WTC11 (cell line): ENCODE results near the gene CTNS. TPM values are rescaled to one million over a fixed set of nuclear protein-coding genes. Genes with fewer than 3 reads are reported as not detected.

Experiments
- ATAC-seq: fragments of 200-7000 bp; cut with Tn5 transposase; 2 replicates; pipeline ENCODE4 v1.10.0; 2021; ENCODE audit warnings: mild to moderate bottlenecking, moderate library complexity
- CTCF ChIA-PET: fragments of 300-600 bp; sonication (Branson Sonifier 250); formaldehyde crosslinking; loops from one replicate; lab custom pipeline; 2021; ENCODE audit warnings: antibody characterized with exemption; lab: Charles Lee
- POLR2A ChIA-PET: fragments of 350-600 bp; sonication (Branson Sonifier 250); formaldehyde crosslinking; loops from one replicate; lab custom pipeline; 2021; ENCODE audit warnings: antibody characterized with exemption; lab: Charles Lee
- DNase-seq: peaks from one replicate; pipeline ENCODE4 v3.0.0; 2021; ENCODE audit warnings: low spot score
- H3K27ac Mint-ChIP-seq: 2 replicates; pipeline ENCODE4 v1.8.0; 2021; ENCODE audit warnings: mixed read lengths
- H3K27me3 Mint-ChIP-seq: 2 replicates; pipeline ENCODE4 v1.8.0; 2021; ENCODE audit warnings: low read depth, mild to moderate bottlenecking, moderate library complexity, mixed read lengths
- H3K36me3 Mint-ChIP-seq: 2 replicates; pipeline ENCODE4 v1.8.0; 2021; ENCODE audit warnings: mixed read lengths
- H3K4me1 Mint-ChIP-seq: 2 replicates; pipeline ENCODE4 v1.8.0; 2022; ENCODE audit warnings: mixed read lengths
- H3K4me3 Mint-ChIP-seq: 2 replicates; pipeline ENCODE4 v1.8.0; 2021; ENCODE audit warnings: mild to moderate bottlenecking, moderate library complexity, mixed read lengths
- H3K9me3 Mint-ChIP-seq: 2 replicates; pipeline ENCODE4 v1.8.0; 2021; ENCODE audit warnings: mixed read lengths
- CREB1 ChIP-seq: sonication (generic); formaldehyde crosslinking; IDR thresholded peaks from 2 replicates; pipeline ENCODE4 v1.8.0; 2023; ENCODE audit warnings: mild to moderate bottlenecking, missing genetic modification reagents
- GABPB1 ChIP-seq: sonication (generic); formaldehyde crosslinking; IDR thresholded peaks from 2 replicates; pipeline ENCODE4 v1.8.1; 2023; ENCODE audit warnings: mild to moderate bottlenecking, missing genetic modification reagents
- GRHL2 ChIP-seq: fragments of 250-450 bp; sonication (Bioruptor Pico); IDR thresholded peaks from 2 replicates; pipeline ENCODE4 v1.8.0; 2022; ENCODE audit warnings: mild to moderate bottlenecking, moderate library complexity; ENCODE audit not compliant: insufficient replicate concordance, severe bottlenecking
- HMGA2 ChIP-seq: fragments of 250-450 bp; sonication (Bioruptor Pico); IDR thresholded peaks from 2 replicates; pipeline ENCODE4 v1.4.0; 2021; ENCODE audit warnings: mild to moderate bottlenecking, moderate library complexity
- JAZF1 ChIP-seq: fragments of 250-450 bp; sonication (Bioruptor Pico); IDR thresholded peaks from 2 replicates; pipeline ENCODE4 v1.9.0; 2021; ENCODE audit warnings: moderate library complexity, mild to moderate bottlenecking, inconsistent platforms
- MXD4 ChIP-seq: fragments of 250-450 bp; sonication (Bioruptor Pico); IDR thresholded peaks from 2 replicates; pipeline ENCODE4 v1.8.0; 2021; ENCODE audit warnings: mild to moderate bottlenecking, moderate library complexity, borderline replicate concordance
- NR2C2 ChIP-seq: sonication (generic); formaldehyde crosslinking; IDR thresholded peaks from 2 replicates; pipeline ENCODE4 v1.8.0; 2022; ENCODE audit warnings: mild to moderate bottlenecking, missing genetic modification reagents
- RELA ChIP-seq: sonication (generic); formaldehyde crosslinking; IDR thresholded peaks from 2 replicates; pipeline ENCODE4 v1.8.1; 2022; ENCODE audit warnings: missing genetic modification reagents, mild to moderate bottlenecking, borderline replicate concordance
- SMAD4 ChIP-seq: sonication (generic); formaldehyde crosslinking; IDR thresholded peaks from 2 replicates; pipeline ENCODE4 v1.8.0; 2022; ENCODE audit warnings: mild to moderate bottlenecking, missing genetic modification reagents
- ZNF219 ChIP-seq: sonication (generic); formaldehyde crosslinking; IDR thresholded peaks from 2 replicates; pipeline ENCODE4 v1.8.0; 2023; ENCODE audit warnings: missing genetic modification reagents, mild to moderate bottlenecking, borderline replicate concordance
- ZNF263 ChIP-seq: sonication (generic); formaldehyde crosslinking; IDR thresholded peaks from 2 replicates; pipeline ENCODE4 v1.8.1; 2022; ENCODE audit warnings: low read depth, mild to moderate bottlenecking, moderate library complexity, missing genetic modification reagents
- total RNA-seq: library from RNA; stranded (reverse); gene quantifications from 3 replicates; pipeline ENCODE4 v1.2.3, GENCODE V29; 2021
- TF ChIP-seq, protein P1 (sequence below): sonication (generic); formaldehyde crosslinking; IDR thresholded peaks from 2 replicates; pipeline ENCODE4 v1.8.1; 2023; ENCODE audit warnings: mild to moderate bottlenecking, missing genetic modification reagents
- TF ChIP-seq, protein P2 (sequence below): fragments of 250-450 bp; sonication (Bioruptor Pico); IDR thresholded peaks from 2 replicates; pipeline ENCODE4 v1.9.0; 2021; ENCODE audit warnings: mild to moderate bottlenecking
- TF ChIP-seq, protein P3 (sequence below): sonication (generic); formaldehyde crosslinking; IDR thresholded peaks from 2 replicates; pipeline ENCODE4 v1.8.1; 2022; ENCODE audit warnings: missing genetic modification reagents, borderline replicate concordance
- TF ChIP-seq, protein P4 (sequence below): fragments of 250-450 bp; sonication (Bioruptor Pico); IDR thresholded peaks from 2 replicates; pipeline ENCODE4 v1.9.0; 2021; ENCODE audit warnings: mild to moderate bottlenecking, borderline replicate concordance
- TF ChIP-seq, protein P5 (sequence below): sonication (generic); formaldehyde crosslinking; IDR thresholded peaks from 2 replicates; pipeline ENCODE4 v1.8.0; 2022; ENCODE audit warnings: missing genetic modification reagents

The CTNS gene
- total RNA-seq, 1 experiment from 2014 or later, result 10.7 TPM

DNA sequence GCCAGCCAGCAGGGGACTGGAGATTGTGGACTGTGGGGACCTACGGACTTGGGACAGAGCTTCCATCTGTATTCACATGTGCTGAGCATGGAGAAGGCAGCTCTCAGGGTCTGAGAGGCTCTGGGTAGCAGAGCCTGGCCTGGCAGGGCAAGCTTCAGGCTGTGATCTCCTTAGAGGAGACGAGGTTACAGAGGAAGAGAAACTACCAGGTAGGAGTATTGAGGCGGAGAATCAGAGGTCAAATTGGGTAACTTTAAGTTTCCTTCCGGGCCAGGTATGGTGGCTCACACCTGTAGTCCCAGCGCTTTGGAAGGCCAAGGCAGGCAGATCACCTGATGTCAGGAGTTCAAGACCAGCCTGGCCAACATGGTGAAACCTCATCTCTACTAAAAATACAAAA, 8.8 kb downstream of the CTNS start (continued):
- TF ChIP-seq, protein P1, sequence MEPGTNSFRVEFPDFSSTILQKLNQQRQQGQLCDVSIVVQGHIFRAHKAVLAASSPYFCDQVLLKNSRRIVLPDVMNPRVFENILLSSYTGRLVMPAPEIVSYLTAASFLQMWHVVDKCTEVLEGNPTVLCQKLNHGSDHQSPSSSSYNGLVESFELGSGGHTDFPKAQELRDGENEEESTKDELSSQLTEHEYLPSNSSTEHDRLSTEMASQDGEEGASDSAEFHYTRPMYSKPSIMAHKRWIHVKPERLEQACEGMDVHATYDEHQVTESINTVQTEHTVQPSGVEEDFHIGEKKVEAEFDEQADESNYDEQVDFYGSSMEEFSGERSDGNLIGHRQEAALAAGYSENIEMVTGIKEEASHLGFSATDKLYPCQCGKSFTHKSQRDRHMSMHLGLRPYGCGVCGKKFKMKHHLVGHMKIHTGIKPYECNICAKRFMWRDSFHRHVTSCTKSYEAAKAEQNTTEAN (CRISPR knock-in tag), result no peak
- TF ChIP-seq, protein P2, sequence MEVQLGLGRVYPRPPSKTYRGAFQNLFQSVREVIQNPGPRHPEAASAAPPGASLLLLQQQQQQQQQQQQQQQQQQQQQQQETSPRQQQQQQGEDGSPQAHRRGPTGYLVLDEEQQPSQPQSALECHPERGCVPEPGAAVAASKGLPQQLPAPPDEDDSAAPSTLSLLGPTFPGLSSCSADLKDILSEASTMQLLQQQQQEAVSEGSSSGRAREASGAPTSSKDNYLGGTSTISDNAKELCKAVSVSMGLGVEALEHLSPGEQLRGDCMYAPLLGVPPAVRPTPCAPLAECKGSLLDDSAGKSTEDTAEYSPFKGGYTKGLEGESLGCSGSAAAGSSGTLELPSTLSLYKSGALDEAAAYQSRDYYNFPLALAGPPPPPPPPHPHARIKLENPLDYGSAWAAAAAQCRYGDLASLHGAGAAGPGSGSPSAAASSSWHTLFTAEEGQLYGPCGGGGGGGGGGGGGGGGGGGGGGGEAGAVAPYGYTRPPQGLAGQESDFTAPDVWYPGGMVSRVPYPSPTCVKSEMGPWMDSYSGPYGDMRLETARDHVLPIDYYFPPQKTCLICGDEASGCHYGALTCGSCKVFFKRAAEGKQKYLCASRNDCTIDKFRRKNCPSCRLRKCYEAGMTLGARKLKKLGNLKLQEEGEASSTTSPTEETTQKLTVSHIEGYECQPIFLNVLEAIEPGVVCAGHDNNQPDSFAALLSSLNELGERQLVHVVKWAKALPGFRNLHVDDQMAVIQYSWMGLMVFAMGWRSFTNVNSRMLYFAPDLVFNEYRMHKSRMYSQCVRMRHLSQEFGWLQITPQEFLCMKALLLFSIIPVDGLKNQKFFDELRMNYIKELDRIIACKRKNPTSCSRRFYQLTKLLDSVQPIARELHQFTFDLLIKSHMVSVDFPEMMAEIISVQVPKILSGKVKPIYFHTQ (CRISPR knock-in tag), result no peak
- TF ChIP-seq NR2C2 (CRISPR knock-in tag) (no peak), MXD4 (no peak), JAZF1 (no peak), CREB1 (CRISPR knock-in tag) (no peak)
- TF ChIP-seq, protein P3, sequence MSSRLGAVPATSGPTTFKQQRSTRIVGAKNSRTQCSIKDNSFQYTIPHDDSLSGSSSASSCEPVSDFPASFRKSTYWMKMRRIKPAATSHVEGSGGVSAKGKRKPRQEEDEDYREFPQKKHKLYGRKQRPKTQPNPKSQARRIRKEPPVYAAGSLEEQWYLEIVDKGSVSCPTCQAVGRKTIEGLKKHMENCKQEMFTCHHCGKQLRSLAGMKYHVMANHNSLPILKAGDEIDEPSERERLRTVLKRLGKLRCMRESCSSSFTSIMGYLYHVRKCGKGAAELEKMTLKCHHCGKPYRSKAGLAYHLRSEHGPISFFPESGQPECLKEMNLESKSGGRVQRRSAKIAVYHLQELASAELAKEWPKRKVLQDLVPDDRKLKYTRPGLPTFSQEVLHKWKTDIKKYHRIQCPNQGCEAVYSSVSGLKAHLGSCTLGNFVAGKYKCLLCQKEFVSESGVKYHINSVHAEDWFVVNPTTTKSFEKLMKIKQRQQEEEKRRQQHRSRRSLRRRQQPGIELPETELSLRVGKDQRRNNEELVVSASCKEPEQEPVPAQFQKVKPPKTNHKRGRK, result no peak
- TF ChIP-seq, protein P4, sequence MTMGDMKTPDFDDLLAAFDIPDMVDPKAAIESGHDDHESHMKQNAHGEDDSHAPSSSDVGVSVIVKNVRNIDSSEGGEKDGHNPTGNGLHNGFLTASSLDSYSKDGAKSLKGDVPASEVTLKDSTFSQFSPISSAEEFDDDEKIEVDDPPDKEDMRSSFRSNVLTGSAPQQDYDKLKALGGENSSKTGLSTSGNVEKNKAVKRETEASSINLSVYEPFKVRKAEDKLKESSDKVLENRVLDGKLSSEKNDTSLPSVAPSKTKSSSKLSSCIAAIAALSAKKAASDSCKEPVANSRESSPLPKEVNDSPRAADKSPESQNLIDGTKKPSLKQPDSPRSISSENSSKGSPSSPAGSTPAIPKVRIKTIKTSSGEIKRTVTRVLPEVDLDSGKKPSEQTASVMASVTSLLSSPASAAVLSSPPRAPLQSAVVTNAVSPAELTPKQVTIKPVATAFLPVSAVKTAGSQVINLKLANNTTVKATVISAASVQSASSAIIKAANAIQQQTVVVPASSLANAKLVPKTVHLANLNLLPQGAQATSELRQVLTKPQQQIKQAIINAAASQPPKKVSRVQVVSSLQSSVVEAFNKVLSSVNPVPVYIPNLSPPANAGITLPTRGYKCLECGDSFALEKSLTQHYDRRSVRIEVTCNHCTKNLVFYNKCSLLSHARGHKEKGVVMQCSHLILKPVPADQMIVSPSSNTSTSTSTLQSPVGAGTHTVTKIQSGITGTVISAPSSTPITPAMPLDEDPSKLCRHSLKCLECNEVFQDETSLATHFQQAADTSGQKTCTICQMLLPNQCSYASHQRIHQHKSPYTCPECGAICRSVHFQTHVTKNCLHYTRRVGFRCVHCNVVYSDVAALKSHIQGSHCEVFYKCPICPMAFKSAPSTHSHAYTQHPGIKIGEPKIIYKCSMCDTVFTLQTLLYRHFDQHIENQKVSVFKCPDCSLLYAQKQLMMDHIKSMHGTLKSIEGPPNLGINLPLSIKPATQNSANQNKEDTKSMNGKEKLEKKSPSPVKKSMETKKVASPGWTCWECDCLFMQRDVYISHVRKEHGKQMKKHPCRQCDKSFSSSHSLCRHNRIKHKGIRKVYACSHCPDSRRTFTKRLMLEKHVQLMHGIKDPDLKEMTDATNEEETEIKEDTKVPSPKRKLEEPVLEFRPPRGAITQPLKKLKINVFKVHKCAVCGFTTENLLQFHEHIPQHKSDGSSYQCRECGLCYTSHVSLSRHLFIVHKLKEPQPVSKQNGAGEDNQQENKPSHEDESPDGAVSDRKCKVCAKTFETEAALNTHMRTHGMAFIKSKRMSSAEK, result no peak

DNA sequence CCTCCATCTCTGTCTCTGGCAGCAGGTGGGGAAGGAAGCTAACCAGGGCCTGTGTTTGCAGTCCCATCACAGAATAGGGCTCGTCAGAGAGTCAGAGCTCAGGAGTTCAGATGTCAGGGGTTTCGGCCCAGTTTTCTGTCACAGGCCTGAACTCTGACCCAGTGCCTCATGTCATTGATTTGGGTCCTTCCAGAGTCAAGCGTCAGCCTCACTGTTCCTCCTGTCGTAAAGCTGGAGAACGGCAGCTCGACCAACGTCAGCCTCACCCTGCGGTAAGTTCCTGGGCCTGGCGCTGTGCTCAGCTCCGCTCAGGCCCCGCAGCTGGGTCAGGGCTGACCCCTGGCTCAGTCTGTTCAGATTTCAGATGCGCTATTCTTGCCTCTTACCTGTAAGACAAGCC, 10.7 kb downstream of the CTNS start:
- no peak overlapping the region for H3K4me3 Mint-ChIP-seq
- no peak for DNase-seq
- peaks cover 7% of the 10 kb centered on the region; the same call in 1 of the 2 replicates for H3K36me3 Mint-ChIP-seq
- H3K9me3 Mint-ChIP-seq, result no peaks in the 10 kb centered on the region
- H3K4me1 Mint-ChIP-seq, result no peaks in the 10 kb centered on the region
- H3K27ac Mint-ChIP-seq, result no peak overlapping the region
- no peaks in the 10 kb centered on the region for H3K27me3 Mint-ChIP-seq
- peak; percentile 27 for ATAC-seq
- ChIA-PET CTCF (interaction anchor here (0.6 to 2.9 kb wide), 10 partner anchors 9 to 599 kb away, joined by 3 to 25 read pairs (median 6); partner anchors contain the start of genes CTNS, P2RX5 and SHPK), POLR2A (interaction anchor here (0.6 to 1.4 kb wide), 3 partner anchors 11 to 355 kb away, joined by 3 read pairs; partner anchors contain the start of genes CTNS, P2RX5 and SHPK)
- TF ChIP-seq SMAD4 (no peak), ZNF219 (no peak), MXD4 (no peak), RELA (CRISPR knock-in tag) (no peak), HMGA2 (no peak), NR2C2 (CRISPR knock-in tag) (no peak), ZNF263 (CRISPR knock-in tag) (no peak), GRHL2 (no peak), GABPB1 (CRISPR knock-in tag) (no peak)
- TF ChIP-seq, protein P4, result no peak
- TF ChIP-seq, protein P5, sequence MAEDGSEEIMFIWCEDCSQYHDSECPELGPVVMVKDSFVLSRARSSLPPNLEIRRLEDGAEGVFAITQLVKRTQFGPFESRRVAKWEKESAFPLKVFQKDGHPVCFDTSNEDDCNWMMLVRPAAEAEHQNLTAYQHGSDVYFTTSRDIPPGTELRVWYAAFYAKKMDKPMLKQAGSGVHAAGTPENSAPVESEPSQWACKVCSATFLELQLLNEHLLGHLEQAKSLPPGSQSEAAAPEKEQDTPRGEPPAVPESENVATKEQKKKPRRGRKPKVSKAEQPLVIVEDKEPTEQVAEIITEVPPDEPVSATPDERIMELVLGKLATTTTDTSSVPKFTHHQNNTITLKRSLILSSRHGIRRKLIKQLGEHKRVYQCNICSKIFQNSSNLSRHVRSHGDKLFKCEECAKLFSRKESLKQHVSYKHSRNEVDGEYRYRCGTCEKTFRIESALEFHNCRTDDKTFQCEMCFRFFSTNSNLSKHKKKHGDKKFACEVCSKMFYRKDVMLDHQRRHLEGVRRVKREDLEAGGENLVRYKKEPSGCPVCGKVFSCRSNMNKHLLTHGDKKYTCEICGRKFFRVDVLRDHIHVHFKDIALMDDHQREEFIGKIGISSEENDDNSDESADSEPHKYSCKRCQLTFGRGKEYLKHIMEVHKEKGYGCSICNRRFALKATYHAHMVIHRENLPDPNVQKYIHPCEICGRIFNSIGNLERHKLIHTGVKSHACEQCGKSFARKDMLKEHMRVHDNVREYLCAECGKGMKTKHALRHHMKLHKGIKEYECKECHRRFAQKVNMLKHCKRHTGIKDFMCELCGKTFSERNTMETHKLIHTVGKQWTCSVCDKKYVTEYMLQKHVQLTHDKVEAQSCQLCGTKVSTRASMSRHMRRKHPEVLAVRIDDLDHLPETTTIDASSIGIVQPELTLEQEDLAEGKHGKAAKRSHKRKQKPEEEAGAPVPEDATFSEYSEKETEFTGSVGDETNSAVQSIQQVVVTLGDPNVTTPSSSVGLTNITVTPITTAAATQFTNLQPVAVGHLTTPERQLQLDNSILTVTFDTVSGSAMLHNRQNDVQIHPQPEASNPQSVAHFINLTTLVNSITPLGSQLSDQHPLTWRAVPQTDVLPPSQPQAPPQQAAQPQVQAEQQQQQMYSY (CRISPR knock-in tag), result no peak
